ENCODE measurements around the gene BCOR.

BCOR gene

GRCh38 chrX:40049084-40049641 is 48.6 kb downstream of the BCOR start:
- DNase-seq (ENCODE audit: low read depth), result no peak
- no peak for TF ChIP-seq CTCF (conservative IDR thresholded peaks at IDR 0.05; ENCODE audit: low read depth, low read length)
- H3K4me3 ChIP-seq (ENCODE audit: low read length), result no peak overlapping the region

- no peak overlapping the region for H3K4me3 ChIP-seq (ENCODE audit: low read length)
- no peak for TF ChIP-seq CTCF (conservative IDR thresholded peaks at IDR 0.05; ENCODE audit: low read depth, low read length)
- DNase-seq (ENCODE audit: low read depth), result no peak
These were observed 50.3 kb downstream of the BCOR start for GRCh38 chrX:40047485-40047884.

- no peak for DNase-seq (ENCODE audit: low read depth)
- TF ChIP-seq CTCF (conservative IDR thresholded peaks at IDR 0.05; ENCODE audit: low read depth, low read length), result no peak
- H3K4me3 ChIP-seq (ENCODE audit: low read length), result no peak overlapping the region
These were observed 53.9 kb downstream of the BCOR start for GRCh38 chrX:40043895-40044294.

GRCh38 chrX:40041915-40042314 is 55.8 kb downstream of the BCOR start:
- DNase-seq (ENCODE audit: low read depth), result no peak
- H3K4me3 ChIP-seq (ENCODE audit: low read length), result no peak overlapping the region
- TF ChIP-seq CTCF (conservative IDR thresholded peaks at IDR 0.05; ENCODE audit: low read depth, low read length), result no peak

GRCh38 chrX:40040686-40041461 is 56.9 kb downstream of the BCOR start:
- DNase-seq (ENCODE audit: low read depth), result no peak
- no peak for TF ChIP-seq CTCF (conservative IDR thresholded peaks at IDR 0.05; ENCODE audit: low read depth, low read length)
- no peak overlapping the region for H3K4me3 ChIP-seq (ENCODE audit: low read length)

- no peak for TF ChIP-seq CTCF (conservative IDR thresholded peaks at IDR 0.05; ENCODE audit: low read depth, low read length)
- no peak overlapping the region for H3K4me3 ChIP-seq (ENCODE audit: low read length)
- no peak for DNase-seq (ENCODE audit: low read depth)
These were observed 57.9 kb downstream of the BCOR start for GRCh38 chrX:40039887-40040286.

- no peak for TF ChIP-seq CTCF (conservative IDR thresholded peaks at IDR 0.05; ENCODE audit: low read depth, low read length)
- H3K4me3 ChIP-seq (ENCODE audit: low read length), result no peak overlapping the region
- DNase-seq (ENCODE audit: low read depth), result no peak
These were observed 60.4 kb downstream of the BCOR start for GRCh38 chrX:40037367-40037766.
